HG03439 (cell line): ENCODE measurements around the gene INCA1.
"Not testable (repeated sequence)": the region's sequence is repeated elsewhere in the genome, so short reads cannot be mapped to it uniquely, and the experiment has no call there.

Experiments
- ATAC-seq: cut with Tn5 transposase; IDR thresholded peaks from one replicate; pipeline ENCODE4 v1.9.1; 2021; ENCODE audit warnings: mild to moderate bottlenecking, moderate library complexity; ENCODE audit not compliant: unreplicated experiment

Gene INCA1, protein sequence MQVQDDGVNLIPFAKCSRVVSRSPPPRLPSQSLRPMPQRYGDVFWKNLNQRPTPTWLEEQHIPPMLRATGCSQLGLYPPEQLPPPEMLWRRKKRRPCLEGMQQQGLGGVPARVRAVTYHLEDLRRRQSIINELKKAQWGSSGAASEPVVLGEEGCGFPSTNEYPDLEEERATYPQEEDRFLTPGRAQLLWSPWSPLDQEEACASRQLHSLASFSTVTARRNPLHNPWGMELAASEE

DNA sequence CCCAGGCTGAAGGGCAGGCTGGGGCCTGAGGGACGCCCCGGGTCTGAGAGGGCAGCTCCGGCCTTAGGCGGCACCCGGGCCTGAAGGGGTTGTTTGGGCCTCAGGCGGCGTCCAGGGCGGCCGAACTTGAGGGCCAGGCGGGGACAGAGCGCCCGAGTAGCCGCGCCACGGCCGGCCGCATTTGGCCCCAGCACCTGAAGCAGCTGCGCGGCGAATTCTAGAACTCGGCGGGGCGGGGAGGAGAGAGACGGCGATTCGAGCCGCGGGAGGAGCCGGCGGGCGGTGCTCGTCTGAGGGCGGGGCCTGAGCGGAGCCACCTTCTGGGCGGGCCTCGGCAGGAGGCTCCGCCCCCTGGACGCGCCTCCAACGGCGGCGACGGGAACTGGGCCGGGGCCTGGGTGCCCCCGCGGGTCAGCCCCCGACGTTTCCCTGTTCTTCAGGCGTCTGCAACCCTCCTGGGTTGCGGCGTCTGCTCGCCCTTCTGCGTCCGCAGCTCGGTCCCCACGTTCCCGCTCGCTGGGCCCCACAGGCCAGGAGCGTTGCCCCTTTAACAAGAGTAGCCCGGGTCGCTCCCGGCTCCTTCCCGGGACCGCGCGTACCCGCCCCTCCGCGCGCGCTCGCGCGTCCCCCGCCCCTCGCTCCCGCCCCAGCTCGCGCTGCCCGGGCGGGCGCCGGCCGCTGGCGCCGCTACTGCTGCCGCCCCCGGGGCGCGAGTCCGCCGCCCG is at the start of gene INCA1, which contains the start of gene KIF1C:
Gene INCA1 (minus strand): TSS at position 221 of the 725 bp plus-strand sequence. CDS start 3,085 bp downstream, outside the sequence.
Gene KIF1C (plus strand): TSS at position 649 of the 725 bp plus-strand sequence. CDS start 2,297 bp downstream, outside the sequence.
- peak; percentile 74 for ATAC-seq

DNA sequence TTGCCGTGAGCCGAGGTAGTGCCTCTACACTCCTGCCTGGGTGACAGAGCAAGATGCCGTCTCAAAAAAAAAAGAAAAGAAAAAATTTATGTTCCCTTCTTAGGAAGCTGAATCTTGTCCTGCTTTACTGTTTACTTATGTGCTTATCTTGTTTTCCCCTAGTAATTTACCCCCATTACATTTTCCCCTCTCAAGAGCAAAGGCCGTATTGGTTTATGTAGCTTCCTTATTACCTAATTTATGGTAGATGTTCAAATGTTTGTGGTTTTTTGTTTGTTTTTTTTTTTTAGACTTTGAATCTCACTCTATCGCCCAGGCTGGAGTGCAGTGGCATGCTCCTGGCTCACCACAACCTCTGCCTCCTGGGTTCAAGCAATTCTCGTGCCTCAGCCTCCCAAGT is 48.2 kb upstream of the INCA1 start:
- no peak for ATAC-seq

DNA sequence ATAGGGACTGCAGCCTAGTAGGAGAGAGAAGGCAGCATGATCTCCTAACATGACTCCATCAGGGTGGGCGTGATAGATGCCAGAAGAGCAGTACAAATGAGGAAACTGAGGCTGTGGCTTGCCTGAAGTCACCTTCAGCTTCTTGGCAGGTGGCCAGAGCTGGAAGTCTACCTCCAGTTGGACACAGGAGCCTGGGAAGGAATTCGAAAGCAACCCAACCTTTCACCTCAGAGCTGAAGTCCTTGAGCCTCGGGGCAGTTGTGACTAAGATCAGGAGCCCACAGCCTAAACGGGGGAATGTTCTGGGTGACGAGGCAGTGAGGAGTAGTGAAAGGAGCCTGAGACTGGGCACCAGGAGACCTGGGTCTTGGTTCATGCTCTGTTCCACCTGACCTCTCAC is 47.3 kb upstream of the INCA1 start:
- ATAC-seq = no peak

DNA sequence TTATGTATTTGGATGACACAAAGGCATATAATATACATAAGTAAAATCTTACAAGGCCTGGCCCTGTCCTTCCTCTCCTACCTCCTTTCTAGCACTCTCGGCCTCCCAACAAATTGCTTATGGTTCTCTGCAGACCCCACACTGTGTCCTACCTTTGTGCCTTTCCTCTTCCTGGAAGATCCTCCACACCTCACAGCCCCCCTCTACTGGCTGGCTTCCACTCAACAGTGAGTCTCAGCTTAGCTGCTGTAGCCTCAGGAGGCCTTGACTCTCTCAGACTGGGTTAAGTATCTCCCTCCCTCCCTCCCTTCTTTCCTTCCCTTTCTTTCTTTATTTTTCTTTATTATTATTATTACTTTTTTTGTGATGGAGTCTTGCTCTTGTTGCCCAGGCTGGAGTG is 46.2 kb upstream of the INCA1 start:
- no peak for ATAC-seq

DNA sequence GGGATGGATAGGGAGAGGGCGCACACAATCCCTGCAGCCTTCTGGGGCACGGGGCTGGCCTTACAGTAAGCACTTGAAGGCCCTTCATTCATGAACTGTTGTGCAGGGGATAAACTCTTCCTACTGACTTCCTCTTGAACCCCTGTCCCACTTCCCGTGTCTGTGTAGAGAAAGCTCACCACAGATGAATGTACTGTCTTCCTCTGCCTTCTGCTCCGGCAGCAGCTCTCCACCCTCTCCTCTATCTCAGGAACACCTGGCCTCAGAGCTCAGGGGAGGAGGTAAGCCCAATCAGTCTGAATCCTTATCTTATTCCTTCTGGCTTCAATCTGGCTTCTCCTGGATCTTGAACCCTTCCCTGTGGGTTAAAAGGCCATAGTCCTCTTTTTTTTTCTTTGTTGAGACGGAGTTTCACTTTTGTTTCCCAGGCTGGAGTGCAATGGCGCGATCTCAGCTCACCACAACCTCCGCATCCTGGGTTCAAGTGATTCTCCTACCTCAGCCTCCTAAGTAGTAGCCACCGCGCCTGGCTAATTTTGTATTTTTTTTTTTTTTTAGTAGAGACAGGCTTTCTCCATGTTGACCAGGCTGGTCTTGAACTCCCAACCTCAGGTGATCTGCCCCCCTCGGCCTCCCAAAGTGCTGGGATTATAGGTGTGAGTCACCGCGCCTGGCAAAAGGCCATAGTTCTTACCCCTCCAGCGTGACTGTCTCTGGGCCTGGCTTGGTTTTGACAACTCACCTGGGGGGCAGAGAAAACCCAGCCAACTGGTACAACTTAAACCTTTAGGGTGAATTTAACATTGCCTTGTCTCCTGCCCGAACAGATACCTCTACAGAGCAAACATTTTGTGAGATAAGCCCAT is 45.1 kb upstream of the INCA1 start:
- no peak for ATAC-seq

DNA sequence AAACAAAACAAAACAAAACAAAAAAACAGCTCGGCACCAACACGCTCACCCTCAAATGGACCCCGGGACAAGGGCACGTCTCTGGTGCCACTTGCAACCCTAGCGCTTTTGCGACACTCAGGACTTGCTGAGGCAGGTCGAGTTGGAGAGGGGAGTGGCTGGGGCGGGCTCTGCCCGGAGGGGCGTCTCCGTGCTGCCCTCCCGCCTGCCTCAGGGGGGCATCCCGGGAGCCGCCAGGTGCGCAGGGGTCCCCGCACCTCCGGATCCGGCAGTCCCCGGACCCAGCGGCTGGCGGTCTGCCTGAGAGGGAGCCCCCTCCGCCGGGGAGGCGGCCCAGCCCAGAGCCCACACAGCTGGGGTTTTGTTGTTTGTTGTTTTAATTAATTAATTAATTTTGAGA is 38.0 kb upstream of the INCA1 start, which contains the start of gene SLC52A1:
Gene SLC52A1 (minus strand): TSS at position 112 of the 400 bp plus-strand sequence. CDS start 820 bp downstream, outside the sequence.
- ATAC-seq = no peak

DNA sequence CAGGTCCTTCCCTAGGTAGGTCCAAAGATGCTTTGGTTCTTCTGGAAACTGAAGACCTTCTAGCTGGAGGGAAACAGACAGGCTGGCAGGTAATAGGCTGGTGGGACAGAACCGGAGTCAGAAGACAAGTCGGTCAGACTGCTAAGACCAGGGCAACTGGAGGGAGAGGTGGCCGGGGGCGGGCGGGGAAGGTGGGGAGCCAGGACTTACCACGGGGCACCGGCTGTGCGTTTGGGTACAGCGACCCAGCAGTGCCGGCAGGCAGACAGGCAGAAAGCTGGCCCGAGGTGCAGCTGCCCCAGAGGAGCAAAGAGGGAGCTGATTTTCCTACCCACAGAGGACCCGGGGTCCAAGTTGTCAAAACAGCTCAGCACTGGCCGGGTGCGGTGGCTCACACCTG is 37.3 kb upstream of the INCA1 start:
- no peak for ATAC-seq

DNA sequence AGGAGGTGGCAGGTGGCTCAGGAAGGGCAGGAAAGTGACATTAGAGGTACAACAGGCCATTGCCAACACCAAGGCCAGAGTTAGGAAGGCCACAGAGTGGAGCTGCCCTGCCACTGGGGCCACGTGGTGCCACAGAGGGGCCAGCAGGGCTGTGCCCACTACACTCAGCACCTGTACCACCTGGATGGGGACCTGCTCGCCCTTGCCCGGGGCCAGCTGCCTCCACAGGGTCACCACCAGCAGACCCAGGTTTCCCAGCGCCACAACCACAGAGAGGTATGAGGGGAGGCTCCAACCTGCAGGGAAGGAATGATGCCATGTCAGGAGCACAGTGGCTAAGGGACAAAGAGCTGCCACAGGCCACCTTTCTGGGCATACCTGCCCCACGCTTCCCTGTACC is 36.7 kb upstream of the INCA1 start:
- ATAC-seq = no peak

DNA sequence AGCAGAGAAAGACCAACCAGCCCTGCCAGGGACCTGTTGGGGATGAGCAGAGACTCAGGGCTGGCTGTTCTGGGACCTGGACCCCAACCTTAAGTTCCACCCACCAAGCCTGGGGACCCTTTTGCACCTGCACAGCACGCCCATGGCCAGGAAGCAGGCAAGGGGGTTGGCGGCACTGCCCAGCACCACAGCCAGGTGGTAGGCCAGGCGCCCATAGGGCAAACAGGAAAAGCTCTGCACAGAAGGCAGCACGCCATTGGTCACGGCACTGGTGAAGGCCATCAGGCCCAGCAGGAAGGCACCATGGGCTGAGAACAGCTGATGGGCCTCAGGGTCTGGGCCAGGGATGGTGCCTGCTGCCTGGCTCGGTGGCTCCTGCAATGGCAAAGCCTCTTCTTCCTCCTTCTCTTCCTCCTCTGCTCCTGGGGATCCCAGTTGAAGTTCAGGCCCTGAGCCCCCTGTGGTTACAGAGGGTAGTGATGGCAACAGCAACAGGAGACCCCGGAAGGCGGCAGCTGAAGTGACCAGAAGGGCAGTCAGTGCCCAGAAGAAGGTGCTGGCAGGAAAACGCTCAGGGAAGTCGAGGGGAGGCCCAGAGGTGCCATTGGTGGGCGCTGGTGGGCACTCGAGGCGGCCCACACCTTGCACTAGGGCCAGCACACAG is 36.2 kb upstream of the INCA1 start:
- no peak for ATAC-seq

DNA sequence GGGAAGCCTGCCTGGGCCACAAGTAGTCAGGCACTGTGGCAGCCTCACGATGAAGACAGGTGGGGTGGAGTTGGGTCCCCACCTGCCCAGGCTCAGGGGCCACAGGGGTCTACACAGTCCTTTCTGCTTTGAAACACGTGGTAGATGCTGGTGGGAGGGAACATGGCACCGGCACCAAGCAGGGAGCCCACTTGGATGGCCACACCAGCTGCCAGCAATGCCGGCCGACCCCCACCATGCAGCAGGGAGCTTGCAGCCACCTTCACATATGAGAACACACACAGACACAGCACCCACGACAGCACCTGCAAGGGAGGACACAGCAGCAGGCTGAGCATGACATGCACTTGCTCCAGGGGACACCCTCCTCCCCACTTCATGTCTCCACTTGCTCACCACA is 35.5 kb upstream of the INCA1 start:
- ATAC-seq = no peak

DNA sequence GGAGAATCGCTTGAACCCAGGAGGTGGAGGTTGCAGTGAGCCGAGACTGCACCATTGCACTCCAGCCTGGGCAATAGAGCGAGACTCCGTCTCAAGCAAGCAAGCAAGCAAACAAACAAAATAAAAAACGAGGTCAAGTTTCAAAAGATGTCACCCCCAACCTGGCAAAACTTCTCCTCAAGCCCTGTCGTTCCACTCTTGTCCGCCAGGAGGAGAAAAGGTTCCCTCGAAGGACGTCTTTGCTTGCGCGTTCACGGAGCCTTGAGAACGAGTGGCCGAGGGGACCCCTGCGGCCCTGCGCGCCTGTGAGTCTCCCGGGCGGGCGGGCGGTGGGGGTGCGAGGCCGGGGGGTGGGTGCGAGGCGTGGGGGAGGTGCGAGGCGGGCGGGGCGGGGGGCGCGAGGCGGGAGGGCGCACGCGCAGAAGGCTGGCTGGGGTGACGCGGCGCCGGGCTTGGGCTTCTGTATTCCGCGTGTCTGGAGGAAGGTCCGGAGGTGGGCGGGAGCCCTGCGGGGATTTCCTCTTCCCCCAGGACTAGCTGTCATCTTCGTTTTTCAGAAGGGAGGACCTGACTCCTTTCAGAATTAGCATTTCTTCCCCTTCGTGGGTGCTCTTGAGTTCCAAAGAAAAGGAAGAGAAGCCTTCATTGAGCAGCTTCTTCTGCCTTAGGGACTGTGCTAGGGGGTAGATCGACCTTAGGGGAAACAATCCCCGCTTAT is 34.2 kb upstream of the INCA1 start:
- ATAC-seq = peak; percentile 60

DNA sequence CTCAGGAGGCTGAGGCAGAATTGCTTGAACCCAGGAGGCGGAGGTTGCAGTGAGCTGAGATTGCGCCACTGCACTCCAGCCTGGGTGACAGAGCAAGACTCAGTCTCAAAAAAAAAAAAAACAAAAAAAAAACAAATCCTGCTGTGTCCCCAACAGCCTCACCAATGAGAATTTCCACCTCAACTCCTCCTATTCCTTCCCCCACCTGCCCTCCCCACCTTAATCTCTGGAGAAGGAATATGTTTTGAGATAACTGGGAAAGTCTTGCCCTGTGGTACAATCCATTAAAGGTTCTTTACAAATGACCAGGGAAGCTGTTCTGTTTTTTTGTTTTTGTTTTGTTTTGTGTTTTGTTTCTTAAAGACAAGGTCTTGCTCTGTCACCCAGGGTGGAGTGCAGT is 32.8 kb upstream of the INCA1 start:
- not testable (repeated sequence) for ATAC-seq

DNA sequence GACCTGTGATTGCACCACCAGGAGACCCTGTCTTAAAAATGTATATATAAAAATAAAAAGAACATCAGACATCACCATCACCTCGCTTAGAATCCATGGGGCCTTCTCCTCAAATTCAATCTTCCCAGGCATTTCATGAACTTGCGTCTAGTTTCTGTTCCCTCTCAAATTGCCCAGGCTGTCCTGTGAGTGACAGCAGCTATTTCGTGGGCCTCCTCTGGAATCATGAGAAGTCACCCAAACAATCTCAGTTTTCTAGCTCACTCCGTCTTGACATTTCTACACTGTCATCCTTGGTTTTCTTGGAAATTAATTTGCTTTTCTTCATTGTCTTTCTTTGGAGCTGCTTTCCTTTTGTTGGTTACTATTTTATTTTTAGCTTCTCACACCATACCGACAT is 30.6 kb upstream of the INCA1 start:
- ATAC-seq = no peak

DNA sequence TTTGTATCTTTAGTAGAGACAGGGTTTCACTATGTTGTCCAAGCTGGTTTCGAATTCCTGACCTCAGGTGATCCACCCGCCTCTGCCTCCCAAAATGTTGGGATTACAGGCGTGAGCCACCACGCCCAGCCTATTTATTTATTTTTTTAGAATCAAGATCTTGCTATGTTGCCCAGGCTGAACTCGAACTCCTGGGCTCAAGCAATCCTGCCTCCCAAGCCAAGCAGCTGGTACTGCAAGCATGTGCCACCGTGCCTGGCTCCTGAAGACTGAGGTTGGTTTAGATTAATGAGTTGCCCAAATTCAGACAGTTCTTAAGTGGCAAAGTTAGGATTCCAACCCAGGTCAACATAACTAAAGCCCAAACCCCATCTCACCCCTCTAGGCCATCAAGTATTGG is 30.0 kb upstream of the INCA1 start:
- ATAC-seq = no peak

DNA sequence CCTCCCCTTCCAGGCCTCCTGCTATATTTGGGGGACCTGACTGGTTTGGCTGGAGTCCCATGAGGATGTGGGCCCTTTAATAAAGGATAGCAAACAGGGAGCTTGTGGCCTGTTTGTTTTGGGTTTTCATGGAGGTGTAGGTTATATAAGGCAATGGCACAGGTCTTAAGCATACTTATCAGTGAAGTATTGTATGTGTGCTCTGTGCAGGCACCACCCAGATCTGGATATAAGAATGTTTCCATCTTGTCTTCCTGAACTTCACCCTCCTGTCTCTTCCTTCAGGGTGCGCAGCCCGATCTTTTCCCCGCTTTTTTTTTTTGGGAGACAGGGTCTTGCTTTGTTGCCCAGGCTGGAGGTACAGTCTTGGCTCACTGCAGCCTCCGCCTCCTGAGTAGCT is 27.3 kb upstream of the INCA1 start:
- ATAC-seq = no peak

DNA sequence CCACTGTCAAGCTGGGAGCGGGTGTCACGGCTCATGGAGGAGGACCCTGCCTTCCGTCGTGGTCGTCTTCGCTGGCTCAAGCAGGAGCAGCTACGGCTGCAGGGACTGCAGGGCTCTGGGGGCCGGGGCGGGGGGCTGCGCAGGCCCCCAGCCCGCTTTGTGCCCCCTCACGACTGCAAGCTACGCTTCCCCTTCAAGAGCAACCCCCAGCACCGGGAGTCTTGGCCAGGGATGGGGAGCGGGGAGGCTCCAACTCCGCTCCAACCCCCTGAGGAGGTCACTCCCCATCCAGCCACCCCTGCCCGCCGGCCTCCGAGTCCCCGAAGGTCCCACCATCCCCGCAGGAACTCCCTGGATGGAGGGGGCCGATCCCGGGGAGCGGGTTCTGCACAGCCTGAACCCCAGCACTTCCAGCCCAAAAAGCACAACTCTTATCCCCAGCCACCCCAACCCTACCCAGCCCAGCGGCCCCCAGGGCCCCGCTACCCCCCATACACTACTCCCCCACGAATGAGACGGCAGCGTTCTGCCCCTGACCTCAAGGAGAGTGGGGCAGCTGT is 26.3 kb upstream of the INCA1 start:
- ATAC-seq = no peak

DNA sequence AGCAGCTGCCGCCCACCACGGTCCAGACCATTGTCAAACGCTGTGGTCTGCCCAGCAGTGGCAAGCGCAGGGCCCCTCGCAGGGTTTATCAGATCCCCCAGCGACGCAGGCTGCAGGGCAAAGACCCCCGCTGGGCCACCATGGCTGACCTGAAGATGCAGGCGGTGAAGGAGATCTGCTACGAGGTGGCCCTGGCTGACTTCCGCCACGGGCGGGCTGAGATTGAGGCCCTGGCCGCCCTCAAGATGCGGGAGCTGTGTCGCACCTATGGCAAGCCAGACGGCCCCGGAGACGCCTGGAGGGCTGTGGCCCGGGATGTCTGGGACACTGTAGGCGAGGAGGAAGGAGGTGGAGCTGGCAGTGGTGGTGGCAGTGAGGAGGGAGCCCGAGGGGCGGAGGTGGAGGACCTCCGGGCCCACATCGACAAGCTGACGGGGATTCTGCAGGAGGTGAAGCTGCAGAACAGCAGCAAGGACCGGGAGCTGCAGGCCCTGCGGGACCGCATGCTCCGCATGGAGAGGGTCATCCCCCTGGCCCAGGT is 24.9 kb upstream of the INCA1 start:
- ATAC-seq = no peak

DNA sequence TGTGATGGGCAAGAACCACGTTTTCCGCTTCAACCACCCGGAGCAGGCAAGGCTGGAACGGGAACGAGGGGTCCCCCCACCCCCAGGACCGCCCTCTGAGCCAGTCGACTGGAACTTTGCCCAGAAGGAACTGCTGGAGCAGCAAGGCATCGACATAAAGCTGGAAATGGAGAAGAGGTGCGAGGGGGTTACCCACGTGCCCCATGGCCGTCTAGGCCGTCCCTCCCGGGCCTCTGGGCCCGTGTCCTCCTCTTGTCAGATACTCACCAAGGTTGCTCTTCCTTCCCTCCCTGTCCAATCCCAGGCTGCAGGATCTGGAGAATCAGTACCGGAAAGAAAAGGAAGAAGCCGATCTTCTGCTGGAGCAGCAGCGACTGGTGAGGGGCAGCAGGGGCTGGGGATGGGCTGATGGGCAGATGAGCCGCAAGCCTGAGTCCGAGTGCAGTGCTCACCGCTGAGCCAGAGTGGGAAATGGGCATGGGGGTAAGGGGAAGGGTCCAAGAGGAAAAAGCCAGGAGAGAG is 23.2 kb upstream of the INCA1 start:
- ATAC-seq = no peak

DNA sequence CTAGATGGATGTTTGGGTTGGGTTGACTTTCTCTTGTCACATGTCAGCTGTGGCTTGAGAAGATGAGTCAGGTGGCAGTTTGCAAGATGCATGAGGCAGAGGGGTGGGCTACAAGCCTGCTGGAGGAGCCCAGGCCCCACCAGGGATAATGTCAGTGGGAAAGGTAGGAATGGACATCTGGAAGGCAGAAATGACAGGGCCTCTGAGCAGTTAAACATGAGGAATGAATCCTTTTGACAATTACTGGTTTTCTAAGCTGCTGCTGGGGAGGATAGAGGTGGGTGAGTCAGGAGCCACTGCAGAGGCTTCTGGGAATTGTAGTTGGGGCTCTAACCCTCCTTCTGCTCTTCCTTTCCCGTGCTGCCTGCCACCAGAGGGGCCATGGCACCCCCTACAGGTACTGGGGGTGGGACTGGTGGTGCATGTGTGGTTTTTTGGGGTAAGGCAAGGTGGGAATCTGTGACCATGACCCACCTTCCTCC is 22.2 kb upstream of the INCA1 start:
- ATAC-seq = no peak
